HEK293 (cell line): ENCODE results near the gene EPHA2.
A peak's percentile ranks its signal among the peaks of the same experiment; 100 is the strongest.

Experiments used
- CTCF ChIA-PET: fragments of 350-600 bp; formaldehyde crosslinking; extraction: SDS; loops from one replicate; lab custom pipeline; 2021; ENCODE audit warnings: antibody characterized with exemption; lab: Yijun Ruan, JAX
- POLR2A ChIA-PET: fragments of 300-600 bp; formaldehyde crosslinking; extraction: SDS; loops from one replicate; lab custom pipeline; 2020; ENCODE audit warnings: antibody characterized with exemption, inconsistent platforms; lab: Yijun Ruan, JAX
- H3K27ac ChIP-seq: fragments of 200-500 bp; sonication (Bioruptor generic); 2 replicates; pipeline ENCODE4 v1.5.1; 2014; ENCODE audit warnings: low read depth, low read length, control low read depth, inconsistent platforms; ENCODE audit errors: extremely low read depth
- H3K36me3 ChIP-seq, 2 experiments: fragments of 200-500 bp in 1 of 2; sonication (Bioruptor generic) in 1 of 2; 1 replicate in 1 of 2; 2 replicates in 1 of 2; pipeline ENCODE4 v1.5.1; 2014 to 2017; ENCODE audit warnings: inconsistent platforms in 2 of 2, low read length in 2 of 2; ENCODE audit not compliant: control insufficient read depth in 2 of 2, insufficient read depth in 1 of 2
- H3K4me1 ChIP-seq: fragments of 200-500 bp; sonication (Bioruptor generic); 2 replicates; pipeline ENCODE4 v1.5.1; 2014; ENCODE audit warnings: mild to moderate bottlenecking, low read length, inconsistent platforms; ENCODE audit not compliant: control insufficient read depth, insufficient read depth
- H3K4me3 ChIP-seq: 2 replicates; pipeline ENCODE4 v1.5.1; 2011; ENCODE audit warnings: low read depth, mild to moderate bottlenecking, control low read depth, low read length, moderate library complexity
- H3K9me3 ChIP-seq: fragments of 200-500 bp; sonication (Bioruptor generic); 2 replicates; pipeline ENCODE4 v1.5.1; 2014; ENCODE audit warnings: low read depth, low read length, inconsistent platforms; ENCODE audit not compliant: control insufficient read depth, insufficient read depth
- INSM2 ChIP-seq: fragments of 450-650 bp; formaldehyde crosslinking; IDR thresholded peaks from 2 replicates; pipeline ENCODE4 v1.5.1; 2016; ENCODE audit warnings: missing biosample characterization, missing genetic modification characterization
- KLF8 ChIP-seq: fragments of 450-650 bp; formaldehyde crosslinking; IDR thresholded peaks from 2 replicates; pipeline ENCODE4 v1.5.1; 2016; ENCODE audit warnings: missing biosample characterization, missing genetic modification characterization
- KLF9 ChIP-seq: fragments of 450-650 bp; formaldehyde crosslinking; IDR thresholded peaks from 2 replicates; pipeline ENCODE4 v1.5.1; 2016; ENCODE audit warnings: missing biosample characterization, missing genetic modification characterization, low read depth
- PBX3 ChIP-seq: sonication (generic); formaldehyde crosslinking; IDR thresholded peaks from 2 replicates; pipeline ENCODE4 v1.8.1; 2022; ENCODE audit warnings: mild to moderate bottlenecking, moderate library complexity, missing genetic modification reagents
- SP2 ChIP-seq: fragments of 450-650 bp; formaldehyde crosslinking; IDR thresholded peaks from 2 replicates; pipeline ENCODE4 v1.5.1; 2016; ENCODE audit warnings: missing biosample characterization, missing genetic modification characterization
- TSHZ1 ChIP-seq: fragments of 450-650 bp; formaldehyde crosslinking; IDR thresholded peaks from 2 replicates; pipeline ENCODE4 v1.5.1; 2016; ENCODE audit warnings: missing biosample characterization, missing genetic modification characterization, borderline replicate concordance
- ZNF140 ChIP-seq: fragments of 450-650 bp; formaldehyde crosslinking; IDR thresholded peaks from 2 replicates; pipeline ENCODE4 v1.5.1; 2016; ENCODE audit warnings: missing biosample characterization, missing genetic modification characterization
- ZNF174 ChIP-seq: fragments of 450-650 bp; formaldehyde crosslinking; IDR thresholded peaks from 2 replicates; pipeline ENCODE4 v1.5.0; 2017; ENCODE audit warnings: missing biosample characterization, mild to moderate bottlenecking, missing genetic modification characterization
- ZNF184 ChIP-seq: fragments of 450-650 bp; IDR thresholded peaks from 2 replicates; pipeline ENCODE4 v1.5.1; 2018; ENCODE audit warnings: missing biosample characterization, mild to moderate bottlenecking, missing genetic modification characterization
- ZNF214 ChIP-seq: fragments of 450-650 bp; formaldehyde crosslinking; IDR thresholded peaks from 2 replicates; pipeline ENCODE4 v1.5.1; 2017; ENCODE audit warnings: missing biosample characterization, mild to moderate bottlenecking, missing genetic modification characterization, borderline replicate concordance
- ZNF302 ChIP-seq: fragments of 450-650 bp; formaldehyde crosslinking; IDR thresholded peaks from 2 replicates; pipeline ENCODE4 v1.5.1; 2016; ENCODE audit warnings: missing biosample characterization, missing genetic modification characterization, low read depth
- ZNF324 ChIP-seq: fragments of 450-650 bp; formaldehyde crosslinking; IDR thresholded peaks from 2 replicates; pipeline ENCODE4 v1.5.1; 2016; ENCODE audit warnings: missing biosample characterization, missing genetic modification characterization
- ZNF354C ChIP-seq: fragments of 450-650 bp; formaldehyde crosslinking; IDR thresholded peaks from 2 replicates; pipeline ENCODE4 v1.5.1; 2016; ENCODE audit warnings: missing biosample characterization, missing genetic modification characterization, low read depth, borderline replicate concordance
- ZNF398 ChIP-seq: fragments of 450-650 bp; formaldehyde crosslinking; IDR thresholded peaks from 2 replicates; pipeline ENCODE4 v1.5.1; 2017; ENCODE audit warnings: missing biosample characterization, missing genetic modification characterization
- ZNF585B ChIP-seq: fragments of 450-650 bp; formaldehyde crosslinking; IDR thresholded peaks from 2 replicates; pipeline ENCODE4 v1.5.1; 2016; ENCODE audit warnings: missing biosample characterization, missing genetic modification characterization
- ZNF600 ChIP-seq: fragments of 450-650 bp; formaldehyde crosslinking; IDR thresholded peaks from 2 replicates; pipeline ENCODE4 v1.5.1; 2016; ENCODE audit warnings: missing biosample characterization, missing genetic modification characterization
- ZNF791 ChIP-seq: fragments of 450-650 bp; formaldehyde crosslinking; IDR thresholded peaks from 2 replicates; pipeline ENCODE4 v1.5.1; 2016; ENCODE audit warnings: missing biosample characterization, missing genetic modification characterization
- ZNF843 ChIP-seq: fragments of 450-650 bp; formaldehyde crosslinking; IDR thresholded peaks from 2 replicates; pipeline ENCODE4 v1.5.1; 2016; ENCODE audit warnings: missing biosample characterization, missing genetic modification characterization

Gene EPHA2

GRCh38 chr1:16155537-16156410 is at the start of gene EPHA2 (continued):
- TF ChIP-seq ZNF398 (tag by site-specific recombination) (peak; percentile 31; the same call in 1 of the 2 replicates), ZNF184 (tag by site-specific recombination) (peak; percentile 40; the same call in 1 of the 2 replicates), TSHZ1 (tag by site-specific recombination) (no peak), INSM2 (tag by site-specific recombination) (peak; percentile 92), ZNF843 (tag by site-specific recombination) (no peak), ZNF174 (no peak), ZNF214 (no peak), ZNF354C (tag by site-specific recombination) (no peak), ZNF324 (no peak), ZNF302 (tag by site-specific recombination) (no peak), ZNF585B (0 out of 2 replicates have a peak, but pooled peaks have one; percentile 14)

- TF ChIP-seq PBX3 (no peak), ZNF600 (tag by site-specific recombination) (peak; percentile 90), KLF8 (tag by site-specific recombination) (no peak), SP2 (tag by site-specific recombination) (peak; percentile 35; the same call in 1 of the 2 replicates), KLF9 (tag by site-specific recombination) (no peak), ZNF140 (no peak), ZNF791 (no peak)
- ChIA-PET POLR2A (interaction anchor here (0.6 kb wide), 1 partner anchor 88 kb away, joined by 4 read pairs; no protein-coding TSS in a partner anchor), CTCF (interaction anchor here (1.2 to 3.5 kb wide), 8 partner anchors 12 to 416 kb away, joined by 3 to 18 read pairs (median 5); no protein-coding TSS in a partner anchor)
- H3K4me1 ChIP-seq, result no peaks in the 10 kb centered on the region
- H3K27ac ChIP-seq, result no peak overlapping the region
- no peak overlapping the region for H3K4me3 ChIP-seq
- no peaks in the 10 kb centered on the region for H3K9me3 ChIP-seq
- no peaks in the 10 kb centered on the region for H3K36me3 ChIP-seq
Observed at GRCh38 chr1:16205334-16205671, 49.4 kb upstream of the EPHA2 start.
